ENCODE measurements around the gene USP3.

DNA sequence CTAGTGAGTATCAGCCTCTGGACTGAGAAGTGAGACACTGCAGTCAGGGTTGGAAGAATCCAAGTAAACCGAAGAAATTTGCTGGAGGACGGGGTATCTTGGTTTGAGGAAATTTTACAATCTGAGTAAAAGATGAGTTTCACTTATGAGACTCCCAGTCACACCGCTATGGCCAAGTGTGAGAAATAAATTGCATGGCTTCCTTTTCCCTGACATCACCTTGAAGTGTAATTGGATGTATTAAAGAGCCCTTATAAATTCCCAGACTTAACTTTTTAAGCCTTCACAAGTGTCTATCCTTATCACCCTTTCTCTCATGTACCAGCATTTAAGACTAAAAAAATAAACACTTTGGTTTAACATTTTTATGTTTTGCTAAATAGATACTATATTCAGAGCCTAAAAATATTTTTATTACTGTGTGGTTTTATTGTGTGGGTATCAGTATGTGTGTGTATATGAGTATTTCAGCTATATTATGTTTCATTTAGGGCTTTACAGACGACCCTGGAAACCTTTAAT lies 23.8 kb downstream of the USP3 start:
- TF ChIP-seq POLR2A (IDR thresholded peaks at IDR 0.05; ENCODE audit: low read depth, low read length) (no peak), EZH2 (IDR thresholded peaks at IDR 0.05; ENCODE audit: borderline replicate concordance, low read depth, low read length, severe bottlenecking) (no peak), POLR2AphosphoS5 (IDR thresholded peaks at IDR 0.05; ENCODE audit: insufficient read depth, low read depth, low read length) (no peak), FOS (IDR thresholded peaks at IDR 0.05; ENCODE audit: borderline replicate concordance, insufficient read depth, low read length) (no peak)
- TF ChIP-seq, protein P1, sequence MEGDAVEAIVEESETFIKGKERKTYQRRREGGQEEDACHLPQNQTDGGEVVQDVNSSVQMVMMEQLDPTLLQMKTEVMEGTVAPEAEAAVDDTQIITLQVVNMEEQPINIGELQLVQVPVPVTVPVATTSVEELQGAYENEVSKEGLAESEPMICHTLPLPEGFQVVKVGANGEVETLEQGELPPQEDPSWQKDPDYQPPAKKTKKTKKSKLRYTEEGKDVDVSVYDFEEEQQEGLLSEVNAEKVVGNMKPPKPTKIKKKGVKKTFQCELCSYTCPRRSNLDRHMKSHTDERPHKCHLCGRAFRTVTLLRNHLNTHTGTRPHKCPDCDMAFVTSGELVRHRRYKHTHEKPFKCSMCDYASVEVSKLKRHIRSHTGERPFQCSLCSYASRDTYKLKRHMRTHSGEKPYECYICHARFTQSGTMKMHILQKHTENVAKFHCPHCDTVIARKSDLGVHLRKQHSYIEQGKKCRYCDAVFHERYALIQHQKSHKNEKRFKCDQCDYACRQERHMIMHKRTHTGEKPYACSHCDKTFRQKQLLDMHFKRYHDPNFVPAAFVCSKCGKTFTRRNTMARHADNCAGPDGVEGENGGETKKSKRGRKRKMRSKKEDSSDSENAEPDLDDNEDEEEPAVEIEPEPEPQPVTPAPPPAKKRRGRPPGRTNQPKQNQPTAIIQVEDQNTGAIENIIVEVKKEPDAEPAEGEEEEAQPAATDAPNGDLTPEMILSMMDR (IDR thresholded peaks at IDR 0.05; ENCODE audit: extremely low read depth in 1 of 2, insufficient read depth in 1 of 2, low read depth in 1 of 2, low read length in 2 of 2): no peak

Measured in endothelial cell of umbilical vein (primary cell).